WERI-Rb-1 (cell line): ENCODE results near the gene PRSS36.

ENCODE experiments used
- DNase-seq: peaks from one replicate; pipeline ENCODE4 v3.0.0-alpha.2; 2020
- H3K27ac ChIP-seq: fragments of 250-450 bp; sonication (Bioruptor Pico); 2 replicates; pipeline ENCODE4 v1.5.1; 2020; ENCODE audit warnings: mild to moderate bottlenecking, moderate library complexity
- H3K27me3 ChIP-seq: fragments of 250-450 bp; sonication (Bioruptor Pico); 2 replicates; pipeline ENCODE4 v1.5.1; 2021; ENCODE audit warnings: mild to moderate bottlenecking, low read depth, moderate library complexity; ENCODE audit not compliant: insufficient read depth, severe bottlenecking
- H3K36me3 ChIP-seq: fragments of 250-450 bp; sonication (Bioruptor Pico); 2 replicates; pipeline ENCODE4 v1.5.1; 2020; ENCODE audit warnings: mild to moderate bottlenecking, moderate library complexity
- H3K4me3 ChIP-seq: 2 replicates; pipeline ENCODE4 v1.5.1; 2011; ENCODE audit warnings: low read depth, mild to moderate bottlenecking, control low read depth, low read length
- H3K9me3 ChIP-seq: fragments of 250-450 bp; sonication (Bioruptor Pico); 2 replicates; pipeline ENCODE4 v1.5.1; 2021; ENCODE audit warnings: mild to moderate bottlenecking, moderate library complexity; ENCODE audit not compliant: severe bottlenecking
- TF ChIP-seq, protein P1 (sequence below): IDR thresholded peaks from 2 replicates; pipeline ENCODE4 v1.5.1; 2011; ENCODE audit warnings: low read depth, mild to moderate bottlenecking, control low read depth, inconsistent platforms, low read length

PRSS36 gene

DNA sequence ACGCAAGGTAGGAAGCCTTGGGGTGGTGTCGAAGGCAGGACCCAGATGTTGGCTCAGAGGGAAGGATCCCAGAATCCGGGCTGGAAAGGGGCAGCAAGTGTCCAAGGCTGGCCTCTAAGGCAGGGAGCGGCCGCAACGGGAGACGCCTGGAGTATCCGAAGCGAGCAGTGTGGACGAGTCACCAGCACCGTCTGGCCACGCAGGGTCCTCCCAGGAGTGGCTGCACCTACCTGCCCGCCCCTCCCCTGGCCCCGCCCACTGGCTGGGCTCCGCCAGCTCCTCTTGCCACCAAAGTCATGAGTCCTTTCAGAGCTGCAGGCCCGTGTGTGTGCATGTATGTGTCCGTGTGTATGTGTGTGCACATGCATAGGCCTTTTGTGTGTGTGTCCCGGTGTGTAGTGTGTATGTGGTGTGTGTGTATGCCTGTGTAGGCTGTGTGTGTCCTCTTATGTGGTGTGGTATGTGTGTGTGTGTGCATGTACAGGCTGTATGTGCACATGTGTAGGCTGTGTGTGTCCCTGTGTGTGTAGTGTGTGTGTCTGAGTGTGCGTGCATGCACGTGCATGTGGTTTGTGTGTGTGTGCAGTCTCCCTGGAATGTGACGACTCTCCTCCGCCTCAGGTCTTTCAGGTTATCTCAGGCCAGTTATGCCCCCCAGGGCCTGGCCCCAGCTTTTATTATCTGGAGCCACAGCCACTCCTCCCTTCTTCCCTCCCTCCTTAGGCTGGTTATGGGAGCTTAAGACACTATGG is 14.2 kb downstream of the PRSS36 start, which contains the start of gene PRSS8:
TSS of gene PRSS8 (minus strand) at position 193 of the 752 bp plus-strand sequence. CDS start 229 bp downstream, outside the sequence.
- TF ChIP-seq, protein P1, sequence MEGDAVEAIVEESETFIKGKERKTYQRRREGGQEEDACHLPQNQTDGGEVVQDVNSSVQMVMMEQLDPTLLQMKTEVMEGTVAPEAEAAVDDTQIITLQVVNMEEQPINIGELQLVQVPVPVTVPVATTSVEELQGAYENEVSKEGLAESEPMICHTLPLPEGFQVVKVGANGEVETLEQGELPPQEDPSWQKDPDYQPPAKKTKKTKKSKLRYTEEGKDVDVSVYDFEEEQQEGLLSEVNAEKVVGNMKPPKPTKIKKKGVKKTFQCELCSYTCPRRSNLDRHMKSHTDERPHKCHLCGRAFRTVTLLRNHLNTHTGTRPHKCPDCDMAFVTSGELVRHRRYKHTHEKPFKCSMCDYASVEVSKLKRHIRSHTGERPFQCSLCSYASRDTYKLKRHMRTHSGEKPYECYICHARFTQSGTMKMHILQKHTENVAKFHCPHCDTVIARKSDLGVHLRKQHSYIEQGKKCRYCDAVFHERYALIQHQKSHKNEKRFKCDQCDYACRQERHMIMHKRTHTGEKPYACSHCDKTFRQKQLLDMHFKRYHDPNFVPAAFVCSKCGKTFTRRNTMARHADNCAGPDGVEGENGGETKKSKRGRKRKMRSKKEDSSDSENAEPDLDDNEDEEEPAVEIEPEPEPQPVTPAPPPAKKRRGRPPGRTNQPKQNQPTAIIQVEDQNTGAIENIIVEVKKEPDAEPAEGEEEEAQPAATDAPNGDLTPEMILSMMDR = no peak
- no peaks in the 10 kb centered on the region for H3K27me3 ChIP-seq
- peaks cover 22% of the 10 kb centered on the region for H3K36me3 ChIP-seq
- H3K9me3 ChIP-seq = no peaks in the 10 kb centered on the region
- peak within 1 kb of the TSS; percentile 56 for H3K27ac ChIP-seq
- H3K4me3 ChIP-seq = peak within 1 kb of the TSS; percentile 55
- DNase-seq = peak; percentile 76

DNA sequence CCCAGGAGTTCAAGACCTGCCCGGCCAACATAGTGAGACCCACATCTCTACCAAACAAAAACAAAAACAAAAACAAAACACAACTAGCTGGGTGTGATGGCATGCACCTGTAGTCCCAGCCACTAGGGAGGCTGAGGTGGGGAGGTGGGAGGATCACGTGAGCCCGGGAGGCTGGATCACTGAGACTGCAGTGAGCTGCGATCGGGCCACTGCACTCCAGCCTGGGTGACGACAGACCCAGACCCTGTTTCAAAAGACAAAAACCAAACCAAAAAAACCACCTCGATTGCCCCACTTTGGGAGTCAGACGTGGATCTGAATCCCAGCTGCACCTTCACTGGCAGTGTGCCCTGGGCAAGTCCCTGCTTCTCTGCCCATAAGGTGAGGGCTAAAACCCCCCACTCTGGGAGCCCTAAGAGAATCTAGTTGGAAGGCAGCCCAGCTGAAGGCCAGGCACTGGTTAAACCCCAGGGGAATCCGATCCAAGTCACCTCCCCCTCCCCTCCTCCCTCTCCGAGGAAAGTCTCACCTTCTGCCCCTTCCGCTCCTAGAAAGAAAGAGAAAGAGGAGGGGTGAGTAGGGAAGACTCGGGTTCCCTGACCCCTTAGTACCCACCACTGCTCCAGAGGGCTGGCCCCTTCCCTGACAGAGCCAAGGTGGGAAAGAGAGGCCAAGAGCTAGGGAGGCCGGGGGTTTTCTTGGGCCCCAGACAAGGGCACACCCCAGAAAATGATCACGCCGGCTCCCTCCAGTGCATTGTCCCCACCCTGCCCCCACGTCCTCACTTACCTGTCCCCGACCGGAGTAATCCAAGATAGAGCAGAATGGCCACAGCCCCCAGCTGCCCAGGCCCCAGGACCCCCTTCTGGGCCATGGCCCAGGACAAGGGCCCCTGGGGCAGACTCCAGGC is 15.0 kb downstream of the PRSS36 start:
- DNase-seq = peak; percentile 63
- H3K36me3 ChIP-seq = peaks cover 26% of the 10 kb centered on the region
- peak overlapping the region; percentile 55 for H3K4me3 ChIP-seq
- no peaks in the 10 kb centered on the region for H3K27me3 ChIP-seq
- no peaks in the 10 kb centered on the region for H3K9me3 ChIP-seq
- peak overlapping the region; percentile 56 for H3K27ac ChIP-seq
- TF ChIP-seq, protein P1 = no peak

DNA sequence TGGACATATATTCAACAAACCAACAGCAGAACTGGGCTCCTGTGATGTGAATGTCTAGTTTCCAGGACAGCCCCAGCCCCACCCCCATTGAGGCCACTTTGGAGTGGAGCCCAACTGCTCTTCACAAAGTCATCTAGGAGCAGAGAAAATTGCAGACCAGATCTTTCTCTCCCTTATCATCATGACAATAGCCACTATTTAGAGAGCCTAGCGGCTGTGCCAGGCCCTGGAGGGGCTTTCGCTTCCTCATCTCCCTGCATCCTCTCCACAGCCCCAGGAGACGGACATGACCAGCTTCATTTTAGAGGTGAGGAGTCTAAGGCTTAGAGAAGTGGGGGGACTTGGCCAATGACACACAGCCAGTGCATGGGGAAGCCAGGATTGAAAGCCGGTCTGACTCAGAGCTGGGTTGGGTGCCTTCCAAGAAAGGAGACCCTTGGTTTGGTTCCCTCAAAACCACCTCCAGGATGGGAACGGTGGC is 15.7 kb downstream of the PRSS36 start:
- no peak for DNase-seq
- peaks cover 31% of the 10 kb centered on the region for H3K36me3 ChIP-seq
- no peaks in the 10 kb centered on the region for H3K9me3 ChIP-seq
- TF ChIP-seq, protein P1 = no peak
- H3K27me3 ChIP-seq = no peaks in the 10 kb centered on the region
- H3K4me3 ChIP-seq = no peak overlapping the region
- no peak overlapping the region for H3K27ac ChIP-seq

DNA sequence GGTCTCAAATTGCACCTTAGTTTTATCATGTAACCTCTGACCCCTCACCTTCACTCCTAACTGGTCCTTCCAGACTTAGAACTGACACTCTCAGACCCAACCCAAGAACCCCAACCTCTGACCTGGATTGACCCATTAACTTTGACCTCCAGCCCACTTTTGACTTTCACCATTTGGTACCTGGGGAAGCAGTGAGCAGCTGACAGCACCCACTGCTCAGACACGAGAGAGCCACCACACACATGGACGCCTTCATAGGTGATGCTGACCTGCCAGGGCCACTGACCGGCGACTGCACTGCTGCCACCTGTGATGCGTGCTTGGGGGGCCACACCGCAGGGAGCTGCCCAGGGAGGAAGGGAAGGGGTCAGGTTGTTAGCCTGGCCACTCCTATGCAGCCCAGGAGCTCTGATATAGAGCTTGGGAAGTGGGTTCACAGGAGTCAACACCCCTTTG is 16.8 kb downstream of the PRSS36 start:
- Histone ChIP-seq H3K27me3 (no peaks in the 10 kb centered on the region), H3K36me3 (peaks cover 39% of the 10 kb centered on the region), H3K4me3 (no peak overlapping the region), H3K9me3 (no peaks in the 10 kb centered on the region), H3K27ac (no peak overlapping the region)
- DNase-seq = no peak
- TF ChIP-seq, protein P1 = no peak

DNA sequence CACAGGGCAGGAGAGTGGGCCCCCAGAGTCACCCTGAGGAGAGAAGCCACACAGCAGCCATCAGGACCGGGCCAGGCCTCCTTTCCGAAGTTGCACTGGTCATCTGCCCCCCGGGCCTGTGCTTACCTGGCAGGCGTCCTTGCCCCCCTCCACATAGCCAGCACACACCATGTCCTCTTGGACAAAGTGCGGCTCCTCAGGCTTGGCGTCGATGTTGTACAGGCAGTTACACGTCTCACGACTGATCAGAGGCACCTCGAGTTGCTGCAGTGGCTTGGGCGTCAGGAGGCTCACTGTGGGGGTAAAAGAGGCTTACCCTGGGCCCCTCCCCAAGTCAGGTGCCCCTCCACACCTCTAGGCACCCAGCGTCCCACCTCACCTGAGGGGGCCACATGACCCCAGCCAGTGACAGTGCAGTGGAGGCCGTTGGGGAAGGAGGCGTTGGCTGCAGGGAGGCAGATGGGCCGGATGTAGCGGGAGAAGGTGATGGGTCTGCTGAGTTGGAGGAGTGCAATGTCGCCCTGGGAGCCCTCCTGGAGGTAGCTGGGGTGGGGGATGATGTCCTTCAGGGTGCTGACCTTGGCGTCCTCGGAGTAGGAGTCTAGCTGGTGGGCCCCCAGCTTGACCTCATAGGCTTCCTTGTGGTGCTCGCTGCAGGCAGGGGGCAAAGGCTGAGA is 17.4 kb downstream of the PRSS36 start:
- TF ChIP-seq, protein P1 = no peak
- no peak for DNase-seq
- Histone ChIP-seq H3K9me3 (no peaks in the 10 kb centered on the region), H3K36me3 (peaks cover 43% of the 10 kb centered on the region), H3K27me3 (no peaks in the 10 kb centered on the region), H3K4me3 (no peak overlapping the region), H3K27ac (no peak overlapping the region)
